WTC11 (cell line): ENCODE measurements around the gene NUSAP1. TPM values are rescaled to one million over a fixed set of nuclear protein-coding genes. Genes with fewer than 3 reads are reported as not detected.

Source experiments
- ATAC-seq: fragments of 200-7000 bp; cut with Tn5 transposase; 2 replicates; pipeline ENCODE4 v1.10.0; 2021; ENCODE audit warnings: mild to moderate bottlenecking, moderate library complexity
- CTCF ChIA-PET: fragments of 300-600 bp; sonication (Branson Sonifier 250); formaldehyde crosslinking; loops from one replicate; lab custom pipeline; 2021; ENCODE audit warnings: antibody characterized with exemption; lab: Charles Lee
- POLR2A ChIA-PET: fragments of 350-600 bp; sonication (Branson Sonifier 250); formaldehyde crosslinking; loops from one replicate; lab custom pipeline; 2021; ENCODE audit warnings: antibody characterized with exemption; lab: Charles Lee
- DNase-seq: peaks from one replicate; pipeline ENCODE4 v3.0.0; 2021; ENCODE audit warnings: low spot score
- H3K27ac Mint-ChIP-seq: 2 replicates; pipeline ENCODE4 v1.8.0; 2021; ENCODE audit warnings: mixed read lengths
- H3K27me3 Mint-ChIP-seq: 2 replicates; pipeline ENCODE4 v1.8.0; 2021; ENCODE audit warnings: low read depth, mild to moderate bottlenecking, moderate library complexity, mixed read lengths
- H3K36me3 Mint-ChIP-seq: 2 replicates; pipeline ENCODE4 v1.8.0; 2021; ENCODE audit warnings: mixed read lengths
- H3K4me1 Mint-ChIP-seq: 2 replicates; pipeline ENCODE4 v1.8.0; 2022; ENCODE audit warnings: mixed read lengths
- H3K4me3 Mint-ChIP-seq: 2 replicates; pipeline ENCODE4 v1.8.0; 2021; ENCODE audit warnings: mild to moderate bottlenecking, moderate library complexity, mixed read lengths
- H3K9me3 Mint-ChIP-seq: 2 replicates; pipeline ENCODE4 v1.8.0; 2021; ENCODE audit warnings: mixed read lengths
- AFF4 ChIP-seq: sonication (generic); formaldehyde crosslinking; IDR thresholded peaks from 2 replicates; pipeline ENCODE4 v1.8.1; 2023; ENCODE audit warnings: mild to moderate bottlenecking, missing genetic modification reagents, borderline replicate concordance
- AR ChIP-seq: fragments of 250-450 bp; sonication (Bioruptor Pico); IDR thresholded peaks from 2 replicates; pipeline ENCODE4 v1.9.0; 2021; ENCODE audit warnings: mild to moderate bottlenecking
- ATF2 ChIP-seq: sonication (generic); formaldehyde crosslinking; IDR thresholded peaks from 2 replicates; pipeline ENCODE4 v1.8.1; 2022; ENCODE audit warnings: low read depth, missing genetic modification reagents, borderline replicate concordance
- CBFB ChIP-seq: sonication (generic); formaldehyde crosslinking; IDR thresholded peaks from 2 replicates; pipeline ENCODE4 v1.8.1; 2022; ENCODE audit warnings: mild to moderate bottlenecking, low read depth, missing genetic modification reagents
- ESRRA ChIP-seq: sonication (generic); formaldehyde crosslinking; IDR thresholded peaks from 2 replicates; pipeline ENCODE4 v1.8.1; 2022; ENCODE audit warnings: mild to moderate bottlenecking, missing genetic modification reagents, borderline replicate concordance
- GABPB1 ChIP-seq: sonication (generic); formaldehyde crosslinking; IDR thresholded peaks from 2 replicates; pipeline ENCODE4 v1.8.1; 2023; ENCODE audit warnings: mild to moderate bottlenecking, missing genetic modification reagents
- JAZF1 ChIP-seq: fragments of 250-450 bp; sonication (Bioruptor Pico); IDR thresholded peaks from 2 replicates; pipeline ENCODE4 v1.9.0; 2021; ENCODE audit warnings: moderate library complexity, mild to moderate bottlenecking, inconsistent platforms
- KAT7 ChIP-seq: sonication (generic); formaldehyde crosslinking; IDR thresholded peaks from 2 replicates; pipeline ENCODE4 v1.8.1; 2023; ENCODE audit warnings: missing genetic modification reagents, mild to moderate bottlenecking, borderline replicate concordance
- MAX ChIP-seq: sonication (generic); formaldehyde crosslinking; IDR thresholded peaks from 2 replicates; pipeline ENCODE4 v1.8.0; 2022; ENCODE audit warnings: mild to moderate bottlenecking, missing genetic modification reagents
- MXD4 ChIP-seq: fragments of 250-450 bp; sonication (Bioruptor Pico); IDR thresholded peaks from 2 replicates; pipeline ENCODE4 v1.8.0; 2021; ENCODE audit warnings: mild to moderate bottlenecking, moderate library complexity, borderline replicate concordance
- NFYB ChIP-seq: sonication (generic); formaldehyde crosslinking; conservative IDR thresholded peaks from 2 replicates; pipeline ENCODE4 v1.8.0; 2022; ENCODE audit warnings: low read depth, missing genetic modification reagents
- PREB ChIP-seq: sonication (generic); formaldehyde crosslinking; IDR thresholded peaks from 2 replicates; pipeline ENCODE4 v1.8.1; 2022; ENCODE audit warnings: mild to moderate bottlenecking, missing genetic modification reagents, moderate library complexity, borderline replicate concordance
- RELA ChIP-seq: sonication (generic); formaldehyde crosslinking; IDR thresholded peaks from 2 replicates; pipeline ENCODE4 v1.8.1; 2022; ENCODE audit warnings: missing genetic modification reagents, mild to moderate bottlenecking, borderline replicate concordance
- SOX15 ChIP-seq: fragments of 250-450 bp; sonication (Bioruptor Pico); IDR thresholded peaks from 2 replicates; pipeline ENCODE4 v1.9.0; 2021; ENCODE audit warnings: mild to moderate bottlenecking
- SP1 ChIP-seq: sonication (generic); formaldehyde crosslinking; conservative IDR thresholded peaks from 2 replicates; pipeline ENCODE4 v1.8.1; 2022; ENCODE audit warnings: missing genetic modification reagents
- ZNF121 ChIP-seq: sonication (generic); formaldehyde crosslinking; IDR thresholded peaks from 2 replicates; pipeline ENCODE4 v1.8.0; 2023; ENCODE audit warnings: missing genetic modification reagents
- ZNF219 ChIP-seq: sonication (generic); formaldehyde crosslinking; IDR thresholded peaks from 2 replicates; pipeline ENCODE4 v1.8.0; 2023; ENCODE audit warnings: missing genetic modification reagents, mild to moderate bottlenecking, borderline replicate concordance
- total RNA-seq: library from RNA; stranded (reverse); gene quantifications from 3 replicates; pipeline ENCODE4 v1.2.3, GENCODE V29; 2021
- TF ChIP-seq, protein P1 (sequence below): sonication (generic); formaldehyde crosslinking; IDR thresholded peaks from 2 replicates; pipeline ENCODE4 v1.8.0; 2023; ENCODE audit warnings: mild to moderate bottlenecking, missing genetic modification reagents
- TF ChIP-seq, protein P2 (sequence below): fragments of 250-450 bp; sonication (Bioruptor Pico); conservative IDR thresholded peaks from 2 replicates; pipeline ENCODE4 v1.9.0; 2021; ENCODE audit warnings: mild to moderate bottlenecking

NUSAP1 gene
- total RNA-seq, 1 experiment from 2014 or later: 135 TPM

DNA sequence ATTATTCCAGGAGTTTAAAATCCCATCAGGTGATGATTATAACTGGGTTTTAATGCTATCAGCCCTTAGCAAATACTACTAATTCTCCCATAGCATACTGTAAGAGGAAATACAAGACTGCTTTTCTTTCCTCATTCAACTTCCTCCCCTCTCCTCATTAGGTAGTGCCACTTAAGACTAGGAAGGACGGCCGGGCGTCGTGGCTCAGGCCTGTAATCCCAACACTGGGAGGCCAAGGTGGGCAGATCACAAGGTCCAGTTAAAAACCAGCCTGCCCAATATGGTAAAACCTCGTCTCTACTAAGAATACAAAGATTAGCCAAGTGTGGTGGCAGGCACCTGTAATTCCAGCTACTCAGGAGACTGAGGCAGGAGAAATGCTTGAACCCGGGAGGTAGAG, 55.0 kb downstream of the NUSAP1 start:
- ATAC-seq (no peak), DNase-seq (no peak)
- H3K9me3 Mint-ChIP-seq: no peaks in the 10 kb centered on the region
- ChIA-PET CTCF (no interaction called here), POLR2A (no interaction called here)
- H3K36me3 Mint-ChIP-seq: no peaks in the 10 kb centered on the region
- H3K27me3 Mint-ChIP-seq: no peaks in the 10 kb centered on the region
- peak overlapping the region; percentile 10; the same call in 1 of the 2 replicates for H3K27ac Mint-ChIP-seq
- no peak overlapping the region for H3K4me3 Mint-ChIP-seq
- H3K4me1 Mint-ChIP-seq: no peaks in the 10 kb centered on the region
- TF ChIP-seq CBFB (CRISPR knock-in tag) (no peak), AR (CRISPR knock-in tag) (no peak), SP1 (CRISPR knock-in tag) (no peak), NFYB (CRISPR knock-in tag) (no peak), GABPB1 (CRISPR knock-in tag) (no peak), ATF2 (CRISPR knock-in tag) (no peak), PREB (no peak), KAT7 (no peak), JAZF1 (CRISPR knock-in tag) (no peak), SOX15 (CRISPR knock-in tag) (no peak), ZNF219 (no peak), ESRRA (no peak), RELA (no peak), ZNF121 (CRISPR knock-in tag) (no peak), MAX (CRISPR knock-in tag) (no peak), MXD4 (no peak), AFF4 (CRISPR knock-in tag) (no peak)
- TF ChIP-seq, protein P1, sequence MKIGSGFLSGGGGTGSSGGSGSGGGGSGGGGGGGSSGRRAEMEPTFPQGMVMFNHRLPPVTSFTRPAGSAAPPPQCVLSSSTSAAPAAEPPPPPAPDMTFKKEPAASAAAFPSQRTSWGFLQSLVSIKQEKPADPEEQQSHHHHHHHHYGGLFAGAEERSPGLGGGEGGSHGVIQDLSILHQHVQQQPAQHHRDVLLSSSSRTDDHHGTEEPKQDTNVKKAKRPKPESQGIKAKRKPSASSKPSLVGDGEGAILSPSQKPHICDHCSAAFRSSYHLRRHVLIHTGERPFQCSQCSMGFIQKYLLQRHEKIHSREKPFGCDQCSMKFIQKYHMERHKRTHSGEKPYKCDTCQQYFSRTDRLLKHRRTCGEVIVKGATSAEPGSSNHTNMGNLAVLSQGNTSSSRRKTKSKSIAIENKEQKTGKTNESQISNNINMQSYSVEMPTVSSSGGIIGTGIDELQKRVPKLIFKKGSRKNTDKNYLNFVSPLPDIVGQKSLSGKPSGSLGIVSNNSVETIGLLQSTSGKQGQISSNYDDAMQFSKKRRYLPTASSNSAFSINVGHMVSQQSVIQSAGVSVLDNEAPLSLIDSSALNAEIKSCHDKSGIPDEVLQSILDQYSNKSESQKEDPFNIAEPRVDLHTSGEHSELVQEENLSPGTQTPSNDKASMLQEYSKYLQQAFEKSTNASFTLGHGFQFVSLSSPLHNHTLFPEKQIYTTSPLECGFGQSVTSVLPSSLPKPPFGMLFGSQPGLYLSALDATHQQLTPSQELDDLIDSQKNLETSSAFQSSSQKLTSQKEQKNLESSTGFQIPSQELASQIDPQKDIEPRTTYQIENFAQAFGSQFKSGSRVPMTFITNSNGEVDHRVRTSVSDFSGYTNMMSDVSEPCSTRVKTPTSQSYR (CRISPR knock-in tag): no peak
- TF ChIP-seq, protein P2, sequence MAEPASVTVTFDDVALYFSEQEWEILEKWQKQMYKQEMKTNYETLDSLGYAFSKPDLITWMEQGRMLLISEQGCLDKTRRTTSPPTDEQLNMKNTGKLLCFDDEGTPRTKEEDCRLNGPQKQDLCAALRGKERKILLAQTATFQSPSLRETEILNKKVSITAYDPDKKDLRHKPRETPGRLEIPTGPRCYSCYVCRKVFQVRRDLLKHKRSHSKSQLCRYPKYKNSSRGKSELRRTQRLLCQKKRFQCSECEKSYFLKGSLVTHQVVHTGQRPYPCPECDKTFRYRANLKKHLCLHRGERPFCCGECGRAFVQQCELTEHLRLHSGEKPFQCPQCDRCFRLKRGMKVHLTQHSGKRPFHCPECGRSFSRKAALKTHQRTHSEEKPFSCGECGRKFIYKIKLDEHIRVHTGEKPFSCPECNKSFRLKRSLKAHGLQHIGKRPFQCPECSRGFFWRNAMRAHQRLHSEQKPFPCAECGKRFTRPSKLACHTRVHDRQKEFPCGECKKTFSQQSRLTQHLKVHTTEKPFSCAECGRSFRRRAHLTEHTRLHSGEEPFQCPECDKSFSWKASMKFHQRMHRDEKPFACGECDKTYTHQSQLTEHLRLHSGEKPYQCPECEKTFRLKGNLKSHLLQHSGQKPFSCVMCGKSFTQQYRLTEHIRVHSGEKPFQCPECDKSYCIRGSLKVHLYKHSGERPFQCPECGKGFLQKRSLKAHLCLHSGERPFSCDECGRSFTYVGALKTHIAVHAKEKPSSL (CRISPR knock-in tag): no peak
